HG02870 (cell line): ENCODE data around the gene MYOG.

Experiments used
- ATAC-seq: cut with Tn5 transposase; IDR thresholded peaks from one replicate; pipeline ENCODE4 v1.9.1; 2021; ENCODE audit warnings: mild to moderate bottlenecking, moderate library complexity; ENCODE audit not compliant: unreplicated experiment

The MYOG gene

GRCh38 chr1:203072911-203073310, 12.9 kb downstream of the MYOG start:
- no peak for ATAC-seq

- no peak for ATAC-seq
These were observed 13.7 kb downstream of the MYOG start for GRCh38 chr1:203072002-203072602.

GRCh38 chr1:203069030-203069747, 16.6 kb downstream of the MYOG start:
- ATAC-seq = no peak

GRCh38 chr1:203066965-203067364, 18.8 kb downstream of the MYOG start:
- ATAC-seq = no peak

GRCh38 chr1:203065986-203066385, 19.8 kb downstream of the MYOG start:
- ATAC-seq = no peak

GRCh38 chr1:203065191-203065590, 20.6 kb downstream of the MYOG start:
- ATAC-seq = no peak

GRCh38 chr1:203063287-203063686, 22.5 kb downstream of the MYOG start:
- ATAC-seq = no peak

GRCh38 chr1:203060115-203060514, 25.7 kb downstream of the MYOG start:
- no peak for ATAC-seq

- no peak for ATAC-seq
These were observed 26.3 kb downstream of the MYOG start for GRCh38 chr1:203059485-203059884.

GRCh38 chr1:203058676-203058935, 27.2 kb downstream of the MYOG start:
- no peak for ATAC-seq

GRCh38 chr1:203057911-203058675, 27.7 kb downstream of the MYOG start:
- no peak for ATAC-seq

GRCh38 chr1:203056516-203056915, 29.3 kb downstream of the MYOG start:
- no peak for ATAC-seq

- ATAC-seq = no peak
These were observed 29.8 kb downstream of the MYOG start for GRCh38 chr1:203056012-203056411.

- ATAC-seq = no peak
These were observed 30.5 kb downstream of the MYOG start for GRCh38 chr1:203055161-203055799.

GRCh38 chr1:203054642-203055041, 31.2 kb downstream of the MYOG start:
- ATAC-seq = no peak

- ATAC-seq = no peak
These were observed 31.6 kb downstream of the MYOG start for GRCh38 chr1:203054184-203054583.

- ATAC-seq = no peak
These were observed 33.2 kb downstream of the MYOG start for GRCh38 chr1:203052601-203053000.

GRCh38 chr1:203051841-203052324, 33.9 kb downstream of the MYOG start:
- ATAC-seq = no peak

- ATAC-seq = no peak
These were observed 35.0 kb downstream of the MYOG start for GRCh38 chr1:203050826-203051225.

- ATAC-seq = no peak
These were observed 36.1 kb downstream of the MYOG start for GRCh38 chr1:203049576-203050180.

- ATAC-seq = no peak
These were observed 36.7 kb downstream of the MYOG start for GRCh38 chr1:203049077-203049476.
